GM18520 (cell line): ENCODE results near the gene AFF1.
A peak's percentile ranks its signal among the peaks of the same experiment; 100 is the strongest.
"Not testable (repeated sequence)": the region's sequence is repeated elsewhere in the genome, so short reads cannot be mapped to it uniquely, and the experiment has no call there.

Experiments
- ATAC-seq: cut with Tn5 transposase; IDR thresholded peaks from one replicate; pipeline ENCODE4 v1.9.1; 2021; ENCODE audit not compliant: unreplicated experiment

The AFF1 gene

DNA sequence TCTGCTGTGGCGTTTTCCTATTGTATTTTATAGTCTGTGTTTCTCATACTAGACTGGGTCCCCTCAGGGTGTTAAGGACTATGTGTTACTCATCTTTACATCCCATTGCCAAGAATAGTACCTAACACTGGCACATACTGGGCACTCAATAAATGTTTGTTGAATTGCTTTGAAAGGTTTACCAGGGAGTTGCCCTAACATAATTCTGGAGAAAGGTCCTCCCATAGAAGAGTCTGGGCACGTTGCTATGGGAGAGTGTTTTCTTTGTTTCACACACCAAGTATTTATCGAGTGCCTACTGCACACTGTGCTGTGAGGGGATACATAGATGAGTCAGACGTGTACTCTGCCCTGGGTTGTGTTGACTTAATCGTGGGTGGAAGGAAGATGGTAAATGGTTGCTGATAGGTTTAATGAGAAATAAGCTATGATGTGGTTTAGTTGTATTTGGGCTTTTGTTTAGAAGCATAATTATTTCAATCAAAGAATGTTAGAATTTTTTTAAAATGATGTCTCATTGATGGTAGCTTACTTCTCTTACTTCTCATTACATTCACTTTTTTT, 42.9 kb downstream of the AFF1 start:
- ATAC-seq, result peak; percentile 96

GRCh38 chr4:86978709-86979108, 43.9 kb downstream of the AFF1 start:
- no peak for ATAC-seq

DNA sequence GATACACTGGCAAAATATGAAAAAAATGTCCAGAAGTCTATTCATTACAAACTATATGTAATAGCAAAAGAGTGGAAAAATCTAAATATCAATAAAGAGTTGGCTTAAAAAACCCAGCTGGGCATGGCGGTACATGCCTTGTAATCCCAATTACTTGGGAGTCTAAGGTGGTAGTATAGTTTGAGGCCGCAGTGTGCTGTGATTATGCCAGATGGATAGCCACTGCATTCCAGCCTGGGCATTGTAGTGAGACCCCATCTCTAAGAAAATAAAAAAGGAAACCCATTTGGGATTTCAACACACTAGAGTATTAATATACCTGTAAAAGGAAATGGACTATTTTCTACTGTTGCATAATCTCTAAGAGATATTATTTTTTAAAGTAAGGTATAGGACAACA, 45.4 kb downstream of the AFF1 start:
- ATAC-seq, result no peak

DNA sequence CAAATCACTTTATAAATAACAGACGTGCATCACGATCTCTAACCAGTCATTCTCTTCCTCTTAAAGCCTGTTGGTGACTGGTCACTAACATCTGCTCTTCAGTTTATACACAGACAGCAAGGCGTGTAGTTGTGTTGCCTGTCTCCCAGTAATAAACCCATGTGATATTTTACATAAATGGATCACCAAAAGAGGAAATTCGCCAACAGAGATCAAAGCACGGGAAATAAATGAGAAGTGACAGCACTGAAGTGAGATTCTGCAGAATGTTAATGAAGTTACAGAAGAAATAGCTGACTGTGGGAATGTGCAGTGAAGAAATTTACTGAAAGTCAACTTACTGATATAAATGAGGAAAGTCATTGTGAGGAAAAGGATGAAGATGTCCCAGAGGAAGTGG, 47.0 kb downstream of the AFF1 start:
- ATAC-seq, result no peak

DNA sequence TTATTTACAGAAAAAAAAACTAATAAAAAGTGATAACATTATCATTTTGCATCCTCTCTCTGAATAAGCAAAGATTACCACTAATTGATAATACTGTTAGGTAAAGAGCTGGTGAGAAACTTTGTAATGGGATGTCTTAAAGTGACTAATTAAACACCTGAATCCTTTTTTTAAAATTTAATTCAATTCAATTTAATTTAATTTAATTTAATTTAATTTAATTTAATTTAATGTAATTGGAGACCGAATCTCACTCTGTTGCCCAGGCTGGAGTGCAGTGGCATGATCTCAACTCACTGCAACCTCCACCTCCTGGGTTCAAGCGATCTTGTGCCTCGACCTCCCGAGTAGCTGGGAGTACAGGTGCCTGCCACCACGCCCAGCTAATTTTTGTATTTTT, 51.0 kb downstream of the AFF1 start:
- not testable (repeated sequence) for ATAC-seq

DNA sequence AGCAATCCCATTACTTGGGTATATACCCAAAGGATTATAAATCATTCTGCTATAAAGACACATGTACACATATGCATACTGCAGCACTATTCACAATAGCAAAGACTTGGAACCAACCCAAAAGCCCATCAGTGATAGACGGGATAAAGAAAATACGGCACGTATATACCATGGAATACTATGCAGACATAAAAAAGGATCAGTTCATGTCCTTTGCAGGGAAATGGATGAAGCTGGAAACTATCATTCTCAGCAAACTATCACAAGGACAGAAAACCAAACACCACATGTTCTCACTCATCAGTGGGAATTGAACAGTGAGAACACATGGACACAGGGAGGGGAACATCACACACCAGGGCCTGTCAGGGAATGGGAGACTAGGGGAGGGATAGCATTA, 54.8 kb downstream of the AFF1 start:
- not testable (repeated sequence) for ATAC-seq

- no peak for ATAC-seq
Observed at GRCh38 chr4:86990510-86990909, 55.7 kb downstream of the AFF1 start.

DNA sequence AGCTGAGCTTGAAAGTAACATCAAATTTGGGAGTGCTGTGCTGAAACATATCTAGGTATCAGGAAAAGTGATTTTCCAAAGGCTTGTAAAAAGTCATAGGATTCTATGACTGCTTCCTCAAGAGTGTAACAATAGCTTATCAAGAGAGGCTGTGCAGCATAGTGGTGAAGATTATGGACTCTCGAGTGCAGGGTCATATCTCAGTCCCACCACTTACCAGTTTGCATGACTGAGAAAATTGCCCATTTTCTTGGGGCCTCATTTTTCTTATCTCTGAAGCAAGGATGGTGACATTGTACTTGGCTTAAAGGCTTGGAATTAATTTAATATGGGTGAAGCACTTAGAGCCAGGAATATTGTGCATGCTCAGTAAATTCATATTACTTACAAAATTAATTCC, 57.2 kb downstream of the AFF1 start:
- no peak for ATAC-seq

DNA sequence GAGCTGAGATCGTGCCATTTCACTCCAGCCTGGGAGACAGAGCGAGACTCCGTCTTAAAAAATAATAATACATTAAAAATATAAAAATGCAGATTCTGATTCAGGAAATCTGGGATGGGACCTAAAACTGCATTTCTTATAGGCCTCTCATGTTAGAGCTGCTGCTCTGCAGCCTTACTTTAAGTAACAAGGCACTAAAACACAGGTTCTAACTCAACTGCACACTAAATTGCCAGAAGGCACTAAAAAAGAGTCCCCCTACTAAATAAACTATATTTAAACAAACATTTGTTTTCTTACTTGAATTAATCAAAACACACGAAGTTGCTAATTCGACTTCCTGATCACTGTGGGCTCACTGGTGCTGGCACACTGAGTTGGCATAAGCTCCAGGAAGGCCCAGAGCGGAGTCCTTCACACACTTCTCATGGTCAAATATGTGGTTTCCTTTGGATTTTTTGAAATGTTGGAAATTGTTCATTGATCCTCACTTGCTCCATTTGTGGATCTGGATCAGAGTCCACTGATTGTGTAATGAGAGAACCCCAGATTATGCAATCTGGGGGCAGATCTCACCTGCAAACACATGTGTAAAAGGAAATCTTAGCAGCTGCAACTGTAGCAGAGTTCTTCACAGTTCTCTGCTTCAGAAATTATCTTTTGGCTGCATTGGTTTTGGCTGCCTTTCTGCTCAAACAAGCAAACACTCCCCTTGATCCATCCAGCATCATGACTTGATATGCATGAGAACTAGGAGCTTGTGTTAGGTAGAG, 59.3 kb downstream of the AFF1 start:
- no peak for ATAC-seq

GRCh38 chr4:86994686-86995085, 59.9 kb downstream of the AFF1 start:
- no peak for ATAC-seq

GRCh38 chr4:86996510-86996909, 61.7 kb downstream of the AFF1 start:
- ATAC-seq, result not testable (repeated sequence)

DNA sequence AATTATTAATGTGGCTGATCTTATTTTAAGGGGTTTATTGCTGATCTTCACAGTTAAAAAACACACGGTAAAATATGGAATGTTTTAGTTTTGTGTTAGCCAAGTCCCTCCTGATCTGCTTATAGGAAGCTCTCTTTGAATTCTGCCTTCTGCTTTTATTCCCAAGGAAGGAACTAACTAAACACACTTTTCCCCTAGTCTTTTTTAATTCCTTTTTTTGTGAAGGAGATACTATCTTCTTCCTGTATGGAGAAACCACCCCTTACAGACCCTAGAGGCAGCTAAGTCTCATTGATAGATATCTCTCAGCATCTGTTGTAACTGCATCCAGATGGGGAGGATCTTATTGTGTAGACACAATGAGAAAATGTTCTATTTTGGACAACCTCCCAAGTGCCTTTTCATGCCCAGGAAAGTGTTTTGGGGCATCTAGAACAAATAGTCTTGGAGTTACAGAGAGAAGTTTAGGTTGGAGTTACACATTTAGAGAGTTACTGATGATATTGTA, 64.4 kb downstream of the AFF1 start:
- no peak for ATAC-seq

GRCh38 chr4:87002682-87003043, 67.9 kb downstream of the AFF1 start:
- no peak for ATAC-seq

DNA sequence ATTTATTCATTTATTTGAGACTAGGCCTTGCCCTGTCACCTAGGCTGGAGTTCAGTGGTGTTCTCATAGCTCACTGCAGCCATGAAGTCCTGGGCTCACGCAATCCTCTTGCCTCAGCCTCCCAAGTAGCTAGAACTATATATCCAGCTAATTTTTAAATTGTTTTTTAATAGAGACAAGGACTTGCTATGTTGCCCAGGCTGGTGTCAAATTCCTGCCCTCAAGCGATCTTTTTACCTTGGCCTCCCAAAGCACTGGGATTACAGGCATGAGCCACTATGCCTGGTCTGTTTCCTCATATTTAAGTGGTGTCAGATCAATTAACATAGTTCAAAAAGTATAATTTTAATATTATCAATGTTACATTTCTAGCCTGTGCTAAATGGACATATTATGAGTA, 68.5 kb downstream of the AFF1 start:
- no peak for ATAC-seq

- ATAC-seq, result no peak
Observed at GRCh38 chr4:87005369-87005689, 70.5 kb downstream of the AFF1 start.

- ATAC-seq, result peak; percentile 16
Observed at GRCh38 chr4:87005690-87006425, 71.0 kb downstream of the AFF1 start.

DNA sequence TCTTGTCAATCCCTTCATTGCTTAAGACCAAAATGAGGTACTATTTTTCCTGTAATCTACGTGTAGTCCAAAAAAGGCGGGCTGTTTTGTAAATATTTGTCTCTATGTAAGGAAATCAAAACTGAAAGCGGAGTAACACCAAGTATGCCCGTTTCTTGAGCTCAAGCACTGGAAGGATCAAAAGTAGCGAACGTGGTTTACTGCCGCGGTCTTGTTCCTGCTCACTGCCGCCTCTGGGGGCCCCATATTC, 71.5 kb downstream of the AFF1 start:
- no peak for ATAC-seq

DNA sequence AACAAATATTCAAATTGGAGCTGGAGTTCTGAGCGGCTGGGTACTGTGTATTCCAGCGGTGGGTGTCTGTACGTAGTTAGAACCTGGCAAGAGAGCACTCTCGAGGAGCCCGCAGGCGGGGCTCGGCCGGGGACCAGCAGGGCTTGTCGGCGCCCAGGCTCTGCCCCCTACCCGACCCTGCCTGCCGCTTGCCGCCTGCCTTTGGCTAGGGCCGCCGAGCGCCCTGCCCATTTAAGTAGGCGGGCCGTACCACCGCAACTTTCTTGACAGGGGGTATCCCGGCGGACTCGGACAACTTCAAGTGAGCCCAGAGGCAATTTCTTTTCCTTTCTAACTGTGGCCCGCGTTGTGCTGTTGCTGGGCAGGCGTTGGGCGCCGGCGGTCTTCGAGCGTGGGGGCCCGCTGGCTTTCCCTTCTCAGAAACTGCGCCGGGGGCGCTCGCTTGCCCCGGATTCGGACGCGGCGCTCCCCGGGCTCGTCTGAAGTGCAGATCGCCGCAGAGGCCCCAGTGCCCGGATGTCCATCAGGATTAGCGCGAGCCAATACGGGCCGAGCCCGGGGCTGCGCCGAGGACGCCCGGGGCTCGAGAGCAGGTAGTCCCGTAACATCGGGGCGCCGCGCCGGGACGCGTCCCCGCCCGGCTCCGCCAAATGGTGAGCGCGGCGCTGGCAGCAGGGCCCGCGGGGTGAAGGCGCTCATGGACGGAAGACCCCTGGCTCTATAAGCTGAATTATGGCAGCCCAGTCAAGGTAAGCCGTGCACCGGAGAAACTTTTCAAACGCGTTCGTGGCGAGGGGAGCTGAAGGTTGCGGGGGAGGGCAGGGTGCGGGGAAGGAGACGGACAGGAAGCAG, 72.1 kb downstream of the AFF1 start:
- peak; percentile 69 for ATAC-seq

GRCh38 chr4:87007528-87008446, 73.0 kb downstream of the AFF1 start:
- no peak for ATAC-seq

- no peak for ATAC-seq
Observed at GRCh38 chr4:87009095-87009648, 74.4 kb downstream of the AFF1 start.
